GM13976 (cell line): ENCODE measurements around the gene MEGF11.

Source experiments
- DNase-seq: peaks from one replicate; pipeline ENCODE4 v3.0.0; 2012; ENCODE audit warnings: low spot score
- in situ Hi-C: fragments of 300-500 bp; cut with MboI; formaldehyde crosslinking; loops from one replicate; pipeline ENCODE4 v1.12.0; 2022; ENCODE audit warnings: low sequenced_read_pairs, mixed read lengths, inconsistent platforms; ENCODE audit not compliant: unreplicated experiment
- TF ChIP-seq, protein P1 (sequence below): IDR thresholded peaks from 2 replicates; pipeline ENCODE4 v1.5.1; 2012; ENCODE audit warnings: borderline replicate concordance, mild to moderate bottlenecking; ENCODE audit not compliant: insufficient read depth; ENCODE audit errors: extremely low read depth, missing control alignments, control extremely low read depth

MEGF11 gene

DNA sequence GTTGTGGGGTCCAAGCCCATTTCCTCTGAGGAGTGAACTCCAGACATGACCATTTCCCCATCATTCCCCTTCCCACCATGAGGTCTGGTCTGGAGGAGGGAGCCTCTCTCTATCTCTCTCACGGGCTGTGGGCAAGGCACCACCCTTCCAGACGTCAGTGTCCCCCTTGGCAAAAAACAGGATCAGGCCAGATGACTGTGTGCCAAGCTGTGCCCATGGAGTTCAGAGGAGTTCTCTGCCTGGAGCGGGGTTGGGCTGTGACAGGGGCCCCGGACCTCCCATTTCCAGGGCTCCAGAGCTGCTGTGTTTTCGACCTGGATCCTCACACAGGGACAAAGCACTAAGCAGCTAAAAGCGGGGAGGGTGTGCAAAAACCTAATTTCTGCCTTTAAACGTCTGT lies 259.8 kb downstream of the MEGF11 start:
- in situ Hi-C loops = no loop called here
- no peak for DNase-seq
- TF ChIP-seq, protein P1, sequence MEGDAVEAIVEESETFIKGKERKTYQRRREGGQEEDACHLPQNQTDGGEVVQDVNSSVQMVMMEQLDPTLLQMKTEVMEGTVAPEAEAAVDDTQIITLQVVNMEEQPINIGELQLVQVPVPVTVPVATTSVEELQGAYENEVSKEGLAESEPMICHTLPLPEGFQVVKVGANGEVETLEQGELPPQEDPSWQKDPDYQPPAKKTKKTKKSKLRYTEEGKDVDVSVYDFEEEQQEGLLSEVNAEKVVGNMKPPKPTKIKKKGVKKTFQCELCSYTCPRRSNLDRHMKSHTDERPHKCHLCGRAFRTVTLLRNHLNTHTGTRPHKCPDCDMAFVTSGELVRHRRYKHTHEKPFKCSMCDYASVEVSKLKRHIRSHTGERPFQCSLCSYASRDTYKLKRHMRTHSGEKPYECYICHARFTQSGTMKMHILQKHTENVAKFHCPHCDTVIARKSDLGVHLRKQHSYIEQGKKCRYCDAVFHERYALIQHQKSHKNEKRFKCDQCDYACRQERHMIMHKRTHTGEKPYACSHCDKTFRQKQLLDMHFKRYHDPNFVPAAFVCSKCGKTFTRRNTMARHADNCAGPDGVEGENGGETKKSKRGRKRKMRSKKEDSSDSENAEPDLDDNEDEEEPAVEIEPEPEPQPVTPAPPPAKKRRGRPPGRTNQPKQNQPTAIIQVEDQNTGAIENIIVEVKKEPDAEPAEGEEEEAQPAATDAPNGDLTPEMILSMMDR = no peak

DNA sequence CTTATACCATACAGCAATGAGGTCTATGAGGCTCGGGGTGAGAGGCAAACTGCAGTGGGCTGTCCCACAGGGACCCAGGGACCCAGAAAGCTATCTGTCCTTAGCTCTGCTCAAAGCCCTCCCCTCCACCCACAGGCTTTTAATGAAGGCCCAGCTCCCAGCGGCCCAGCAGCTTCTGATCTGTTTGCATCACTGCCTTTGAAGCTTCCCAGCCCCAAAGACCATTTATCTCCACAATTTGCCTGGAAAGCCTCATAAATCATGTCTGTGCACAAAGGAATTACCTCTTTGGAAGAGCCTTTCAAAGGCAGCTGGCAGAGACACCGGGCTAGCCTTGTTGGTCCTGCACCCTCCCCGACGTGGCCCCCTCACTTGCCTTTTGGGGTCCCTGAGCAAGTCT lies 260.3 kb downstream of the MEGF11 start:
- in situ Hi-C loops = no loop called here
- TF ChIP-seq, protein P1 = no peak
- DNase-seq = no peak

DNA sequence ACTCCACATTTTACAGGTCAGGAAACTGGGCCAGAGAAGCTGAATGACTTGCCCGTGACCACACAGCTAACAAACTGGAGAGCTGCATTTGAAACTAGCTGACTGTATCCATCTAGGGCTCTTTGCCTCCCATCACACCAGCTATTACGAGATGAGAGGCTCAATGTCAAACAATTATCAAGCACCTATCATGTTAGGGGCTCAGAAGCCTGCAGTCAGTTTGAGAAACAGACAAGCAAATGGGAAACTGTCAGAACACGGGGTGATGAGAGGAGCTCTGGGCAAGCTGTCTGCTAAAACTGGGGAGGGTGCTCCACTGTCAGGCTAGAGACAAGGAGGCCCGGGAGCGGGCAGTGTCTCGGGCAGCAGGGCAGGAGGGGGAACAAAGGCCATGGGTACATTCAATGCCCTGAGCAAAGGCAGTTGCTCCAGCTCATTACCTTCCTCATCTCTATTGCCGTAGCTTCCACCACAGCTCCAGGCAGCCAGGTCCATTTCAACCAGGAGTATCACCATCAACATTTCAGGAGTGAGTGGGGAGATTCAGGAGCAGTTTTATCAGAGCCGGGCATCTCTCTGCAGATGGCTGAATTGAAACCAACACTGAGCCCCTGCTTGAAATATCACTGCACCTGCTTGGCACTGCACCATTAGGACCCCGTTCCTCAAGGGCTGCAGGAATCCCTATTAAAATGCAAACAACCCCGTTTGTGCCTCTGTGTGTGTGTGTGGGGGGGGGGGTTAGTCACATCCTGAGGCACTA lies 261.6 kb downstream of the MEGF11 start:
- DNase-seq = no peak
- in situ Hi-C loops = no loop called here
- TF ChIP-seq, protein P1 = no peak

DNA sequence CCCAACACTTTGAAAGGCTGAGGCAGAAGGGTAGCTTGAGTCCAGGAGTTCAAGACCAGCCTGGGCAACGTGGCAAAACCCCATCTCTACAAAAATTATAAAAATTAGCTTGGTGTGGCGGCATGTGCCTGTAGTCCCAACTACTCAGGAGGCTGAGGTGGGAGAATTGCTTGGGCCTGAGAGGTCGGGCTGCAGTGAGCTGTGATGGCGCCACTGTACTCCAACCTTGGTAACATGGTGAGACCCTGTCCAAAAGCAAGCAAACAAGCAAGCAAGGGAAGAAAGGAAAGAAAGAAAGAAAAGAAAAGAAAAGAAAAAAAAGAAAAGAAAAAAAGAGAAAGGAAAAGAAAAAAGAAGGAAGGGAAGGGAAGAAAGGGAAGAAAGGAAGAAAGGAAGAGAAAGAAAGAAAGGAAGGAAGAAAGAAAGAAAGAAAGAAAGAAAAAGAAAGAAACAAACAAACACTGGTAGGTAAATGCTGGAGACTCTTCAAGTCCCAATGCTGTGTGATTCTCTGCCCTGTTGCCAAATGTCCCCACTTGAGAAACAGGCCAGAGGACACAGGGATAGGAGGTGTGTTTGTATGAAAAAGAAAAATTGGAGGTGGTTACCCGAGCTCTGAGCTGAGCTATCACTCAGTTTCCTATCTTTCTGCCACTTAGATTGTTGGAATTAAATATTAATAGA lies 263.1 kb downstream of the MEGF11 start:
- in situ Hi-C loops = no loop called here
- TF ChIP-seq, protein P1 = no peak
- DNase-seq = no peak

DNA sequence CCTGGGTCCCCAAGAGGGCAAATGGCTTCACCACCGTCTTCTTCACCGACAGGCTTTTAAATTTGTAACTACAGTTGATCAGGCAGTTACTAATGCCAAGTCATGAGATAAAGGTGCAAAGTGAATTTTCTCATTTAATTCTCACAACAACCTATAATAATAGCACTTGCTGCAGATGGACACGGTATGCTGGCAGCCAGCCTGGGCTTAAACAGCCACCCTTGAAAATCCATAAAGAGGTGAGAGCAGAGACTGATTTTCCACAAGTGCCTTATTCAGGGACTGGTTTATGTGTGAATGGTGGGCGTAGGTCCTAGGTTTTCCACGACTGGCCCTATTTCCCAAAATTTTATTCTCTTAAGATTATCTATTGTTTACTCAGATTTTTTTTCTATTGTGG lies 266.4 kb downstream of the MEGF11 start:
- no peak for DNase-seq
- TF ChIP-seq, protein P1 = no peak
- in situ Hi-C loops = no loop called here

DNA sequence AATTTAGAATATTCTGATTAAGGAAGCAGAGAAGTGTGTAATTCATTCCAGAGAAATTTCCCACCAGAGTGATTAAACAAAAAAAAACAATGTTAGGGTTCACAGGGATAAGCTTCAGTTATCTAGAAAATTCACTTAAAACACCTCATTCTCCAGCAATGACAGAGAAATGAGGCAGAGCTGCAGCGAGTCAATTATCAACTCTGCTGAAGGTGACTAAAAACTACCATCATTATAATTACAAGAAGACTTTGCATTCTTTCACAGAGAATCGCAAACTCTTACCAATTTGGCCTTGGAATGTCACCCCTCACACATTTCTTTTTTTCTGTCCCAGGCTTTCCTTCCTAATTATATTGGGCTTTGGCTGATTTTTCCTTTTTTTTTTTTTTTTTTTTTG lies 267.1 kb downstream of the MEGF11 start:
- in situ Hi-C loops = no loop called here
- DNase-seq = no peak
- TF ChIP-seq, protein P1 = no peak

DNA sequence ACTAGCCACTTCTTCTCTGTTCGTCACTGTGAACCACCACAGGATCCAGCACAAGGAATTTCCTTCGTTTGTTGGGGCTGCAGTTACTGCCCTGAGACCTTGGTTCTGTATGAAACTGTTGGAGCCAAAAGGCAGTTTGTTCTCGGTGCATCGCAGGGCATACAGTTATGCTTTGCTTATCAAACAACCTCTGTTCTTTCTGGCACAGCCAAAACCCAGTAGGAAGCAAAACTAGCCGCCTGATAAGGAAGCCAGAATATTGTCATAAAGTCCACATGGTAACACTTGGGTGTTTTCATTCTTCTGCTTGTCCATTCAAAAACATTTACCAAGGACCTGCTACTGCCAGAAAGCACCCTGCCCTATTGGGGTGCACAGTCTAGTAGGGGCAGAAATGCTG lies 268.2 kb downstream of the MEGF11 start:
- in situ Hi-C loops = no loop called here
- TF ChIP-seq, protein P1 = no peak
- DNase-seq = no peak
